ENCODE data around the gene PEAR1.
A peak's percentile ranks its signal among the peaks of the same experiment; 100 is the strongest.

The PEAR1 gene

GRCh38 chr1:156912861-156913808 is 19.6 kb downstream of the PEAR1 start:
- Mint-ChIP-seq H3K4me3 (peak overlapping the region in 2 of 3 experiments; percentile 39 to 65), H3K27ac (peak overlapping the region; percentile 55 to 81 (median 64)), H3K36me3 (ENCODE audit: low read depth) (peaks cover 42% of the 10 kb centered on the region), H3K4me1 (peaks cover 31% of the 10 kb centered on the region), H3K27me3 (ENCODE audit: low read depth) (peaks cover 10% of the 10 kb centered on the region), H3K9me3 (no peaks in the 10 kb centered on the region)
- no peak for TF ChIP-seq CTCF (IDR thresholded peaks at IDR 0.05; ENCODE audit: unreplicated experiment in 3 of 3)

DNA sequence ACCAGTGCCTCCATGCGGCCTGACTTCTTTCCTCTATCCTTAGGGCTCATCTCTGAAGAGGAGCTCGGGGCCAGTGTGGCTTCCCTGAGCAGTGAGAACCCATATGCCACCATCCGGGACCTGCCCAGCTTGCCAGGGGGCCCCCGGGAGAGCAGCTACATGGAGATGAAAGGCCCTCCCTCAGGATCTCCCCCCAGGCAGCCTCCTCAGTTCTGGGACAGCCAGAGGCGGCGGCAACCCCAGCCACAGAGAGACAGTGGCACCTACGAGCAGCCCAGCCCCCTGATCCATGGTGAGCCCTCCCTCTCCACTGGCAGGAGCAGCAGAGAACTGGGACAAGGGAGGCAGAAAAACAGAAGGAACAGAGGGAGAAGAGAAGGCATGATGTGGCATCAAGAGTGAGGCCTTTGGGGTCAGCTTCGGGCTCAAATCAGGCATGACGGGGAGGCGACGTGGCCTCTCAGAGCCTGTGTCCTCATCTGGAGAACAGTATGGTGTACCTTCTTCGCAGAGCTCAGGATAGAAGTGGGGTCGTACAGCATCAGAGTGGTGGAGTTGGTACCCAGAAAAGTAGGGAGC is 20.4 kb downstream of the PEAR1 start:
- Mint-ChIP-seq H3K27me3 (ENCODE audit: low read depth) (peaks cover 13% of the 10 kb centered on the region), H3K4me3 (peak overlapping the region in 2 of 3 experiments; percentile 39 to 65), H3K36me3 (ENCODE audit: low read depth) (peaks cover 46% of the 10 kb centered on the region), H3K27ac (peak overlapping the region; percentile 55 to 81 (median 64)), H3K4me1 (peaks cover 27% of the 10 kb centered on the region), H3K9me3 (peaks cover 5% of the 10 kb centered on the region)
- TF ChIP-seq CTCF (IDR thresholded peaks at IDR 0.05; ENCODE audit: unreplicated experiment in 3 of 3), result no peak

- Mint-ChIP-seq H3K9me3 (peaks cover 5% of the 10 kb centered on the region), H3K4me1 (peaks cover 23% of the 10 kb centered on the region), H3K27ac (peak overlapping the region in 2 of 3 experiments; percentile 55 to 81), H3K36me3 (ENCODE audit: low read depth) (peaks cover 48% of the 10 kb centered on the region), H3K27me3 (ENCODE audit: low read depth) (peaks cover 17% of the 10 kb centered on the region), H3K4me3 (peak overlapping the region in 1 of 3 experiments; percentile 65)
- TF ChIP-seq CTCF (IDR thresholded peaks at IDR 0.05; ENCODE audit: unreplicated experiment in 3 of 3), result no peak
These were observed 20.9 kb downstream of the PEAR1 start for GRCh38 chr1:156914440-156914856.

DNA sequence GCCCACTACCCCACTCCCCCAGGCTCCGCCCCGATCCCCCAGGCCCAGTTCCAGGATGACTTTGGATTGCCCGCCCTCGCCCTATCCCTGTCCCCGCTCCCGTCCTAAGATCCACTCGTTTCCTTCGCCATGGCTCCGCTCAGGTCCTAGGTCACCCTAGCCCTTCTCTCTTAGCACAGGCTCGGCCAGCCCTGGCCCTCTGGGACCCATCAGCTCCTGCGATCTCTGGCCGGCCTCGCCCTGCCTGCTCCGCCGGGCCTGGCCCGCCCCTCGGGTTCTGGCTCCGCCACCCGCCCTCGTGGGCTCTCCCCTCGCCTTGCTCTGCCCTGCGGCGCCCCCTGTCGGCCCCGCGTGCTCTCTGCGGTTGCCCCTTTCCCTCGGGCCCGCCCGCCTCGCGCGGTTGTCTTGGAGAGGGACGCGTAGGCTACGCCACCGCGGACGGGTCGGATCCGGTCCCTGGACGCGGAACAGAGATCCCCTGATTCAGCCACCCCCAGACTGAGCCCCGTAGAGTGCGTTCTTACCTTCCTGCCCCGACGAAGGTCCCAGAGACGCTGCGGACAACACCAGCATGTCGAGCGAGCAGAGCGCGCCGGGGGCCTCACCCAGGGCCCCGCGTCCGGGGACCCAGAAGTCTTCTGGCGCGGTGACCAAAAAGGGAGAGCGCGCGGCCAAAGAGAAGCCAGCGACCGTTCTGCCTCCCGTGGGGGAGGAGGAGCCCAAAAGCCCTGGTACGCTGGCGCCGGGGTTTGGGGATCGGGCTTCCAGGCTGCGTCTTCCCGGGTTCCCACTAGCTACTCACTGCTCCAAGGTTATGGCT is 26.9 kb downstream of the PEAR1 start, which contains the start of gene LRRC71:
Gene LRRC71, plus strand, starts transcription at position 400 of the 820 bp plus-strand sequence. Its CDS starts 172 bp downstream, at position 572.
- no peak within 1 kb of the TSS for H3K27ac Mint-ChIP-seq
- H3K4me3 Mint-ChIP-seq, result peak within 1 kb of the TSS; percentile 37 to 68 (median 53)
- peaks cover 30% of the 10 kb centered on the region for H3K36me3 Mint-ChIP-seq (ENCODE audit: low read depth)
- H3K9me3 Mint-ChIP-seq, result peaks cover 5% of the 10 kb centered on the region
- peaks cover 77% of the 10 kb centered on the region for H3K27me3 Mint-ChIP-seq (ENCODE audit: low read depth)
- H3K4me1 Mint-ChIP-seq, result peaks cover 12% of the 10 kb centered on the region
- peak; percentile 93 to 99 (median 95) for TF ChIP-seq CTCF (IDR thresholded peaks at IDR 0.05; ENCODE audit: unreplicated experiment in 3 of 3)

DNA sequence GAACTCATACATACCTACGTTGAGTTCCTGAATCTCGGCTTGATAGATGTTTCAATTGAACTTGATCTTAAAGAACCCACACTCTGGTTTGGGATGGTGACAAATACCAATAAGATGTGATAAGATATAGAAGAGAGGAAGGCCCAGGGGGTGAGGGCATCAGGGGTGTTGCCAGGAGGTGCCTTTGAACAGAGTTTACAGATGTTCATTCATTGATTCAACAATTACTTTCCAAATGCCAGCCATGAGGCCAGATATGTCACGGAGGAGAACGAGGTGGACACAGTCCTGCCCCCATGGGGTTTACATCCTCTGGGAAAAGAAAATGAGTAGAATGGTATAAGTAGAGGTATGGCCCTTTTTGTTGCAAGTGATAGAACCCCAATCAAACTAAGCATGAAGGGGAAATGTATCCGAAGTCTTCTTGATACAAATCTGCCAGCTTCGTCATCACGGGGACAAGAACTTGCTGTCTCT is 27.6 kb downstream of the PEAR1 start:
- H3K27ac Mint-ChIP-seq, result no peak overlapping the region
- H3K27me3 Mint-ChIP-seq (ENCODE audit: low read depth), result peaks cover 84% of the 10 kb centered on the region
- peaks cover 5% of the 10 kb centered on the region for H3K9me3 Mint-ChIP-seq
- H3K36me3 Mint-ChIP-seq (ENCODE audit: low read depth), result peaks cover 24% of the 10 kb centered on the region
- no peak for TF ChIP-seq CTCF (IDR thresholded peaks at IDR 0.05; ENCODE audit: unreplicated experiment in 3 of 3)
- H3K4me3 Mint-ChIP-seq, result peak overlapping the region in 2 of 3 experiments; percentile 4 to 68
- H3K4me1 Mint-ChIP-seq, result peaks cover 17% of the 10 kb centered on the region

All from nephron (organoid).